Heart left ventricle (tissue), 16 donors: ENCODE measurements around the gene ABLIM2. TPM values are rescaled to one million over a fixed set of nuclear protein-coding genes. Genes with fewer than 3 reads are reported as not detected.
A peak's percentile ranks its signal among the peaks of the same experiment; 100 is the strongest.

Experiments used
- ATAC-seq, 4 donors: fragments of 200-7000 bp; cut with Tn5 transposase; one replicate each; pipeline ENCODE4 v1.9.1; 2020 to 2022; ENCODE audit warnings: moderate library complexity in 4 of 4, mild to moderate bottlenecking in 3 of 4, moderate number of reproducible peaks in 1 of 4
- DNase-seq, 5 donors: peaks; one replicate each; pipeline ENCODE4 v3.0.0-alpha.2; 2020
- H3K27ac ChIP-seq, 12 donors: fragments of 200-600 bp; sonication (generic) in 4 of 12; one replicate each; pipeline versions ENCODE4 v1.5.0 to v1.8.0; 2016 to 2022; ENCODE audit warnings: mild to moderate bottlenecking in 2 of 12
- H3K27me3 ChIP-seq, 9 donors: fragments of 200-600 bp; sonication (generic) in 2 of 9; one replicate each; pipeline versions ENCODE4 v1.5.1 to v1.8.0; 2016 to 2022; ENCODE audit warnings: mild to moderate bottlenecking in 3 of 9
- H3K36me3 ChIP-seq, 9 donors: fragments of 200-600 bp; sonication (generic) in 2 of 9; one replicate each; pipeline versions ENCODE4 v1.5.0 to v1.8.0; 2018 to 2022; ENCODE audit warnings: mild to moderate bottlenecking in 2 of 9
- H3K4me1 ChIP-seq, 12 donors: fragments of 200-600 bp; sonication (generic) in 4 of 12; one replicate each; pipeline versions ENCODE4 v1.5.0 to v1.8.0; 2016 to 2022; ENCODE audit warnings: mild to moderate bottlenecking in 3 of 12
- H3K4me3 ChIP-seq, 12 donors: fragments of 200-600 bp; sonication (generic) in 4 of 12; one replicate each; pipeline versions ENCODE4 v1.5.0 to v1.8.0; 2017 to 2022; ENCODE audit warnings: mild to moderate bottlenecking in 9 of 12, moderate library complexity in 4 of 12
- H3K9me3 ChIP-seq, 12 donors: fragments of 200-600 bp; sonication (generic) in 4 of 12; one replicate each; pipeline versions ENCODE4 v1.5.0 to v1.8.0; 2016 to 2022; ENCODE audit warnings: mild to moderate bottlenecking in 1 of 12
- POLR2A ChIP-seq, 2 donors: fragments of 450-650 bp; IDR thresholded peaks; one replicate each; pipeline ENCODE4 v1.6.1; 2017; ENCODE audit warnings: antibody characterized with exemption in 2 of 2, mild to moderate bottlenecking in 2 of 2, moderate library complexity in 2 of 2
- WGBS, 4 donors: extraction: QIAGEN DNeasy Blood & Tissue Kit in 2 of 4; methylation state at CpG; one replicate each; pipeline versions ENCODE4 v1.1.5 to v1.1.7; 2013 to 2018; 5-methylcytosine and 5-hydroxymethylcytosine counted together
- intact Hi-C, 10 donors: fragments of 100-400 bp; cut with DNase I; formaldehyde crosslinking; loops; one replicate each; pipeline versions ENCODE4 v1.11.1 to v1.14.2; 2022
- polyA plus RNA-seq, 2 donors: library from polyadenylated mRNA; stranded (reverse); fragments of 200-250 nt; gene quantifications; one replicate each; pipeline ENCODE4 v1.2.3, GENCODE V29; 2013
- total RNA-seq, 9 donors: library from RNA; depleted of rRNA in 2 of 9; stranded (reverse); fragments of >200 nt in 2 of 9; fragmentation: NEBNext Ultra II Directional in 3 of 9; extraction: Animal tissue kit (Norgen Biotek cat#: 25700) in 3 of 9; gene quantifications; one replicate each; pipeline versions ENCODE4 v1.1.0 to v1.2.4, GENCODE V29; 2016 to 2023
- TF ChIP-seq, protein P1 (sequence below), 12 donors: fragments of 200-600 bp; sonication (generic) in 4 of 12; IDR thresholded peaks; one replicate each; pipeline versions ENCODE4 v1.5.0 to v1.8.0; 2018 to 2022; ENCODE audit warnings: antibody characterized with exemption in 12 of 12, mild to moderate bottlenecking in 5 of 12
- donor health status: ischemic (EF 13 %, LVEDD 7.1; RV severe dilation, severe dysfunction).
- donor health status: healthy with polysubstance abuse.
- donor health status: DM: no; HTN: yes; CAD: no.
- donor health status: DM: no; HTN: no; CAD: no.
- donor health status: ischemic (EF 25% LVEDD 6.9; RV normal size, moderate dysfunction).
- donor health status: ischemic (EF 25% LVEDD 5.7; RV mildly dilated, moderate dysfunction).
- donor health status: healthy.
- donor health status: DM: yes; HTN: yes; CAD: no.
- donor health status: ischemic (EF 35%, LVEDD 5.7; RV mildly dilated, moderate dysfunction).
- donor health status: nonischemic (EF 11% LVEDD 7.7; RV severe dilation, severe dysfunction).
- donor health status: DM: yes; HTN: yes; CAD: no.
- donor health status: PGD.
- donor health status: ischemic (EF 29% LVEDD 5.4; RV normal size, mild dysfunction).
- donor health status: nonischemic (EF 23%, LVEDD 6.1; RV moderate dilation, normal function).

Gene ABLIM2
- total and polyA plus RNA-seq, 11 donors, result 11.1 to 27.9 (median 18.4) TPM

DNA sequence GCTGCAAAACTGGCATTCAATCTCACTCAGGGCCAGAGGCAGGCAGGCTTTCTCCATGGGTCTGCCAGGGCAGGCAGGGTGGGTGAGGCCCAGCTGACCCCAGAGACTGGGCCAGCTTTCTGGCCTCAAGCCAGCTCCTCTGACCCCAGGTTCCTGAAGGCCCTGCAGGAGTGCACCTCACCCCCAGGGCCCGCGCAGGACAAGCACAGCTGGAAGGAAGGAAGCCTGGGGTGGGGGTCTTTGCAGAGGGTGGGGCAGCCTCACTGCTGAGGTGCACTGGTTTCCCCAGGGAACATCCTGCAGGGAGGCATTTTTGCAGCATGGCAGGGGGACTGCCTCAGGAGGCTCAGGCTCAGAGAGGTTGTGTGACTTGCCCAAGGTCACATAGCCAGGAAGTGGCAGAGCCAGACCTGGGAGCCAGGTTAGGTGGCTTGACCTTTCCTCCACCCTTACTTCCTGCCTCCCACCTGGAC lies 187.4 kb downstream of the ABLIM2 start:
- DNase-seq (peak in 1 of 5 donors; percentile 24), ATAC-seq (no peak)
- Histone ChIP-seq H3K27me3 (no peaks in the 10 kb centered on the region), H3K9me3 (no peaks in the 10 kb centered on the region), H3K4me3 (peak overlapping the region in 1 of 12 donors; percentile 46), H3K27ac (peak overlapping the region in 3 of 12 donors; percentile 58 to 88 (median 79)), H3K36me3 (no peaks in the 10 kb centered on the region), H3K4me1 (peaks cover 5 to 48% (median 32%) of the 10 kb centered on the region in 12 donors)
- intact Hi-C loops, result loop anchor here in 1 of 10 donors (5.0 kb wide), 1 partner anchor 34 kb away; the partner anchor contains the start of gene AFAP1
- 45 to 89% methylated on average over 2 of the region's 2 CpGs; no CpG with 5 or more reads in 2 of the 4 donors for WGBS, 4 donors
- TF ChIP-seq, protein P1, sequence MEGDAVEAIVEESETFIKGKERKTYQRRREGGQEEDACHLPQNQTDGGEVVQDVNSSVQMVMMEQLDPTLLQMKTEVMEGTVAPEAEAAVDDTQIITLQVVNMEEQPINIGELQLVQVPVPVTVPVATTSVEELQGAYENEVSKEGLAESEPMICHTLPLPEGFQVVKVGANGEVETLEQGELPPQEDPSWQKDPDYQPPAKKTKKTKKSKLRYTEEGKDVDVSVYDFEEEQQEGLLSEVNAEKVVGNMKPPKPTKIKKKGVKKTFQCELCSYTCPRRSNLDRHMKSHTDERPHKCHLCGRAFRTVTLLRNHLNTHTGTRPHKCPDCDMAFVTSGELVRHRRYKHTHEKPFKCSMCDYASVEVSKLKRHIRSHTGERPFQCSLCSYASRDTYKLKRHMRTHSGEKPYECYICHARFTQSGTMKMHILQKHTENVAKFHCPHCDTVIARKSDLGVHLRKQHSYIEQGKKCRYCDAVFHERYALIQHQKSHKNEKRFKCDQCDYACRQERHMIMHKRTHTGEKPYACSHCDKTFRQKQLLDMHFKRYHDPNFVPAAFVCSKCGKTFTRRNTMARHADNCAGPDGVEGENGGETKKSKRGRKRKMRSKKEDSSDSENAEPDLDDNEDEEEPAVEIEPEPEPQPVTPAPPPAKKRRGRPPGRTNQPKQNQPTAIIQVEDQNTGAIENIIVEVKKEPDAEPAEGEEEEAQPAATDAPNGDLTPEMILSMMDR (IDR thresholded peaks at IDR 0.05), result no peak
- TF ChIP-seq POLR2A (IDR thresholded peaks at IDR 0.05), result no peak

DNA sequence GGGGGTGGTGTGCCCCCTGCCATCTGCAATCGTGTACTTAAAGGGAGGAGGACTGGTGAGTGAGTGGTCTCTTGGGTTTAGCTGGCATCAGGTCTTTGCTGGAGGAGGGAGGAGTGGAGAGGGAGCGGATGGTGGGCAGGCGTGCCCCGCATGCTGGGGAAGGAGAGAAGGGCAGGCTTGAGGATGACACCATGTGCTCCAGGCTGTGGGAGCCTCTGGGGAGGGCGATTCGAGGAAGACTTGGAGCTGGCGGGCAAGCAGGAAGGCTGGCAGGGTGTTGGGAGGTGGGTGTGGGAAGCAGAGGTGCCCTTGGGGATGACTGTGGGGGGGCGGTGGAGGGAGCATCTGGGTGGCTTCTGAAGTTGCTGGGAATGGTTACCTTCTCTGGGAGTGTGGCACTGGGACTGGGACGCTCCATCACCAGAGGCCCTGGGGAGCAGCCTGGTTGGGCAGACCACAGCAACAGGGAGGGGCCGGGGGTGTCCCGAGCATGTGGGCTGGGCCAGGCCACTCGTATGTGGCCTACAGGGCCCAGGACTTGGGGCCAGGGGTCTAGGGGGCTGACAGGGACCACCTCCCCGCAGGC lies 188.2 kb downstream of the ABLIM2 start:
- Histone ChIP-seq H3K27ac (peak overlapping the region in 11 of 12 donors; percentile 23 to 88 (median 54)), H3K27me3 (no peaks in the 10 kb centered on the region), H3K4me3 (peak overlapping the region in 1 of 12 donors; percentile 46), H3K4me1 (peaks cover 5 to 53% (median 33%) of the 10 kb centered on the region in 12 donors), H3K36me3 (no peaks in the 10 kb centered on the region), H3K9me3 (no peaks in the 10 kb centered on the region)
- intact Hi-C loops, result loop anchor here in 1 of 10 donors (5.0 kb wide), 1 partner anchor 33 kb away; the partner anchor contains the start of gene AFAP1
- DNase-seq, result no peak
- no peak for TF ChIP-seq POLR2A (IDR thresholded peaks at IDR 0.05)
- TF ChIP-seq, protein P1 (IDR thresholded peaks at IDR 0.05), result no peak
- no peak for ATAC-seq
- 77 to 78% (median 77%) methylated on average over 12 to 13 of the region's 13 CpGs for WGBS, 4 donors

DNA sequence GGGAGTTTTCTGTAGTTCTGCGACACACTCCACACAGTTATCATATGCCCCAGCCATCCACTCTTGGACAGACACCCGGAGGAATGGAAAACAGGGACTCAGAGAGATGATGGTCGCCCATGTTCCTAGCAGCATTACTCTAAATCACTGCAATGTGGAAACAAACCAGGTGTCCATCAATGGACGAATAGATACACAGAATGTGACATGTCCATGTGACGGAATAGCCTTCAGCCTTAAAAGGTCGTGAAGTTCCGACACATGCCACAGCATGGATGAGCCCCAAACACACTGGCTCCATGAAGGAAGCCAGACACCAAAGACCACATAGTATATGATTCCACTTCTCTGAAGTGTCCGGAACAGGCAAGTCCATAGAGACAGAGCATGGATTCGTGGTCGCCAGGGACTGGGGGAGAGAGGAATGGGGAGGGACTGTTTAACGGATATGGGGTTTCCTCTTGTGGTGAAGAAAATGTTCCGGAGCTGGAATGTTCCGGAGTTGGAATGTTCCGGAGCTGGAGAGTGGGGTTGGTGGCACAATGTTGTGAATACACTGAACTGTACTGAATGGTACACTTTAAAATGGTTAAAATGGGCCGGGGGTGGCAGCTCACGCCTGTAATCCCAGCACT lies 190.2 kb downstream of the ABLIM2 start:
- Histone ChIP-seq H3K4me3 (no peak overlapping the region), H3K4me1 (peaks cover 5 to 64% (median 33%) of the 10 kb centered on the region in 12 donors), H3K9me3 (no peaks in the 10 kb centered on the region), H3K27me3 (no peaks in the 10 kb centered on the region), H3K36me3 (no peaks in the 10 kb centered on the region), H3K27ac (peak overlapping the region in 7 of 12 donors; percentile 4 to 88 (median 39))
- DNase-seq, result no peak
- intact Hi-C loops, result no loop called here
- WGBS, 4 donors, result 60 to 70% (median 65%) methylated on average over 16 of the region's 16 CpGs
- TF ChIP-seq, protein P1 (IDR thresholded peaks at IDR 0.05), result no peak
- TF ChIP-seq POLR2A (IDR thresholded peaks at IDR 0.05), result no peak
- peak in 2 of 4 donors; percentile 13 to 16 for ATAC-seq
